ENCODE measurements around the gene GULP1. TPM values are rescaled to one million over a fixed set of nuclear protein-coding genes. Genes with fewer than 3 reads are reported as not detected.
"Not testable (repeated sequence)": the region's sequence is repeated elsewhere in the genome, so short reads cannot be mapped to it uniquely, and the experiment has no call there.

The GULP1 gene
- polyA plus RNA-seq, 12 donors: 18.2 to 31.0 (median 22.6) TPM; not detected in 1

DNA sequence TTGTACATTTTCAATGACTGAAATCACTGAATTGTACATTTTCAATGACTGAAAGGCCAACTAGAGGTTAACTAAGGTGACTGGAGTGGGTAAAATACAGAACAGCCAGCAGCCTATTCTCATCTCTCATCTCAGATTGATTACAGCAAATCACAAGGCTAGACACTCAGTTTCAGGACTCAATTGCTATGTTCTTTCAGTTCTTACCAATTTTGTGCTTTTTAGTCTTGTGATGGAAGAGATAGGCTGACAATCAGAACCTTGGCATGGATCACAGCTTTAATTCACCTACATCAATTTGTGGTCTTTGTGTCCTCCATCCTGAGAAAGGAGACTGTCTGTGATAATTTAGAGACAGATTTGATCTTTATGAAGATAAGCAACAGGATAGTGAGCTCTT lies 124.7 kb downstream of the GULP1 start:
- DNase-seq: no peak

DNA sequence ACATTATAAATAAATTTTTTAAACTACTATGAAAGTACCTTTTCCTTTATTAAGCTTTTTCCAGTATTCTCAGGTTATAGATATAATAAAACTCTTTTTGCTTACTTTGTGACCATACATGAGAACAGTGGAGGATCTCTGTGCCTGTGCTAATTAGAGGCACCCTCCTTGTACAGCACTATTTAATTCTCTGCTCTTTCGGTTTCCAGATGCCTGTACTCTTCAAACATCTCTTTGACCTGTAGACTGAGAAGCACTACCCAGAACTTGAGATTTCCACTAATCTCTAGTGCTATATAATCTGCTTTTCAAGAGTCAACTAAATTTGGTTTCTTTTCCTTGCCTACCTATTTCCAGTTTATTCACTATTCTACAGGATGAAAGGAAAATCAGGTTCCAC lies 131.1 kb downstream of the GULP1 start:
- DNase-seq: no peak

DNA sequence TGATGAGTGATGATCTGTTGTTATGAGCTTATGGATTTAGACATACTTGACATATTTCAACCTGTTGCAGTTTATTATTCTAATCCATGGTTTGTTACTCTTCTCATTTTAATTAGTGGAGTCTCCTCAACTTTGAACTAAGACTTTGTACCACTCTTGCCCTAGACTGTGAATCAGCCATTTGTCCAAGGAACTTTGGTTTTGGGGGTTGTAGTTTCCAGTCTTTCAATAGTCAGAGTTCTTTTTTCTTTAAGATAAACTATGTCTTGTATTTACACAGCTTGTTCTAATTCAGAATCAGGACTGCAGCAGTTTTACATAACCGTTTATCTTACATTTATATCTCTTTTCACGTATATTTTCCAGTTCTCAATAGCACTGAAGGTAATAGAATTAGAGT lies 133.6 kb downstream of the GULP1 start:
- DNase-seq: no peak

DNA sequence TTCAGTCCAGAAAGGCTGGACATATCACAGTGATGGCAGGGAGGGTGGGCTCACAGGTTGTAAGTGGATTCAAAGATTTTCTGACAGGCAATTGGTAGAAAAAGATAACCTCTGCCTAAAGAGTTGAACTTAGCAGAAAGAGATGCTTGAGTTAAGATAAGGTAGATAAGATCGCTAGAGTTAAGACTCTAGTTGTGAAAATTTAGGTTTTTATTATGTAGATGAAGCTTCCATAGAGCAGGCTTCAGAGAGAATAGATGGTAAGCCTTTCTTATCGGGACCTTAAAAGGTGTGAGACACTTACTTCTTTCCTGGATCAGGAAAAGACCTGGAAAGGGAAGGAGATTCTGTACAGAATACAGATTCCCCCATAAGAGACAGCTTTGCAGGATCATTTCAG lies 134.4 kb downstream of the GULP1 start:
- no peak for DNase-seq

DNA sequence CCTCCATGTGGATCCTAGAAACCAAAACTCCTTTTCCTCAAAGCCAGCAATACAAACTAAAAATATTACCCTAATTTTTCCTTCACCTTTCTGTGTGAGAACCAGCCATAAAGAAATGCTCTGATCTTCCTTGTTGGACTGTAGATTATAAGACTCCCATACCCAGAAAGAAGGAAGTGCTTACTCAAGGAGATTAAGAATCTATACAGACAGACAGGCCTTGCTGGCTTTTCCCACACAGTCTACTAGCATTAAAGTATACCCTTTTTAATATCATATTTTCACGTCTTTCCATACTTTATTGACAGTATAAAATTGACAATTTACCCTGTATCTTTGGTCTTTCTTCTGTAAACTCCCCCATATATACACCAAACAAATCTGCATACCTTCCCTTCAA lies 139.0 kb downstream of the GULP1 start:
- DNase-seq: no peak

DNA sequence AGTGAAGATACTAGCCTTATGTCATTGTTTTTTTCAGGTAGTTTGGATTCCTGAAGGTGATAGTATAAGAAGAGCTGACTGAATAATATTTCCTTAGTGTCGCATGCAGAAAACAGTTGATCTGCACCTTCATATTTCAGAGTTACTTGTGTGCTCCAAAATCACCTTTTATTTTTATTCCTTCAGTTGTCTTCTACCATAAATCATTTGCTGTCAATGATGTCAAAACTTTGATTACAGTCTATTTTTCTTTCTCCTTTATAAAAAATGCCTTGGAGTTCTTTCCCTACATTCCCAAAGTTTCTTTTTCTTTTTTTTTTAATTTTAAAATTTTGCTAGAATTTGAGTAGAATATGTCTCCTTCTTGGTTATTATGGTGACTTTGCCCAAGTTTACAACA lies 142.3 kb downstream of the GULP1 start:
- no peak for DNase-seq

DNA sequence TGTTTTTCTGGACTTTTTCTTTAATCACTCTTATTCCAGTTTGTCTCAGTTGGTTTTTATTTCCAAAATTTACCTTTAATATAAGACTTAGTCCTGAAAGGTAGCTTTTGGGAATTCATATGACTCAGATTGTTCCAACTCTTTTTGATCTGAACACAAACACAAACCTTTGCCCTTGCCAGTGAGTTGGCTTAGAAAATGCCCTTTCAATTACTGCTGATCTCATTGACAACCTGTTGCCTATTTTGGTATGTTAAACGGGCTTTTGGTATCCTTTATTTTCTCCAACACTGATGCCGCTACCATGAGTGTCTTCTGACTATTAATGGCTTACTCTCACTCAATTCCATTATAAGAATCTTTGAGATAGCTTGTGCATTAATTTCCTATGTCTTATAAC lies 143.4 kb downstream of the GULP1 start:
- DNase-seq: no peak

DNA sequence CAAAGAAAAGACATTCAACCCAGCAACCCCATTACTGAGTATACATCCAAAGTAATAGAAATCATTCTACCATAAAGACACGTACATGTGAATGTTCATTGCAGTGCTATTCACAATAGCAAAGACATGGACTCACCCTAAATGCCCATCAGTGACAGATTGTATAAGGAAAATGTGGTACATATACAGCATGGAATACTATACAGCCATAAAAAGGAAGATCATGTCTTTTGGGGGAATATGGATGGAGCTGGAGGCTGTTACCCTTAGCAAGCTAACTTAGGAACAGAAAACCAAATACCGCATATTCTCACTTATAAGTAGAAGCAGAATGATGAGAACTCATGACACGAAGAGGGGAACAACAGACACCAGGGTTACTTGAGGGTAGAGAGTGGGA lies 145.9 kb downstream of the GULP1 start:
- DNase-seq: no peak

DNA sequence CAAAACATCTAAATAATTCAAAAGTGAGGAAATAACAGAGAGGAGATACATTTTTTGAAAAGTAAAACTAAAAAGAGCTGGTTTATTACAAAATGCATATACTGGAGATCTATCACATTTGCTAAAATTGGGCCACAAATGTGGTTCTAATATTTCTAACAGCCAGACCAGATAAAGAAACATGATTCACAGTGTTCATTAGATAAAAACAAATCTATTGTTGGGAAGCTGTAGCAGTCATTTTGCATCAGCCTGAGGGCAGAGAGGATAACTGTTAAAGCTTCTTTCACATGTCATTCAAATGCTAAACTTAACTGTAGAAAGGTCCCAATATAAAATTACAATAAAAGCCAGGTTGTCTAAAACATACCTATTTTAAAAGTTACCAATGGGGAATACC lies 148.3 kb downstream of the GULP1 start:
- DNase-seq: no peak

DNA sequence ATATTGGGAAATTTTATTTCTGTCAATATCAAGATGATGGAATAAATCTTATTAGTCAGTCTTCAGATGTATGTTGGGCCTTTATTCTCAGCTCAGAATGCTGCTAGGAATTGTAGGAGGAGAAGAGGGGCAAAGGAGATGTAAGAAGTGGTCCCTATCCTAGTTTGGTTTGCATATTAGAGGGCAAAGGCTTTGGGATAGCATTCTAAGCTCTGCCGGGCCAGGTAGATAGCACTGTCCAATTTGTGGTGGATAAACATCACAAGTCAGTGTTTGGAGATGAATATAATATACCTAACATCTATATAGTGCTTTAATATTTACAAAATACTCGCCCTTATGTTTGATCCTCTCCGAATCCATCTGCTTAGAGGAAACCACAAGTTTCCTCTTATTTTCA lies 149.2 kb downstream of the GULP1 start:
- no peak for DNase-seq

DNA sequence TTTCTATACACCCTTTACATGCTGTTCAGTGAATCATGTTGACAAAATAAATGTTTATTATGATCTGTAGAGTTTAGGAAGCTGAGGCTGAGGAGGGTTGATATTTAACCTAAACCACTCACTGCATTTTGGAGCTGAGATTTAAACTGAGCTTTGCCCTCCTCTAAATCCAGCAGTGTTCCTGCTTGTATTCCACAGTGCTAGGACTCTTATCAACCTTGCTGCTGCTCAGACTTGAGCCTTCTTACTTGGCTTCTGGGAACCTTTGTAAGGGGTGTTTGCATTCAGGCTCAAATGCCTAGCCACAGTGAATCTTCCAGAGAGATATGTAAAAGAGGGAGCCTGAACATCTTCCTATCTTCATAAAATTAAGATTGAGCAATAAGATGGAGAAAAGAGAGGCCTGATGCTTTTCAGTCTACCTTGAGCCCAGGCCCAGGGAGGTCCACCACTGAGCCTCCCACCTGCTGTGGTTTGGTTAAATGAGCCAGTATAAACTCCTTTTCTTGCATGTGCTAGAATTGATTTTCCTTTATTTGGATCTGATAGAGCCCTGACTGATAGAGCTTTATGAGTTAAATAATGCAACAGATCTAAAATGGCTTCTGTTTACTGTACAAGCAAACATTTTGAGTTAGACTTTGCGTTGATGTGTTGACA lies 149.7 kb downstream of the GULP1 start:
- DNase-seq: no peak

DNA sequence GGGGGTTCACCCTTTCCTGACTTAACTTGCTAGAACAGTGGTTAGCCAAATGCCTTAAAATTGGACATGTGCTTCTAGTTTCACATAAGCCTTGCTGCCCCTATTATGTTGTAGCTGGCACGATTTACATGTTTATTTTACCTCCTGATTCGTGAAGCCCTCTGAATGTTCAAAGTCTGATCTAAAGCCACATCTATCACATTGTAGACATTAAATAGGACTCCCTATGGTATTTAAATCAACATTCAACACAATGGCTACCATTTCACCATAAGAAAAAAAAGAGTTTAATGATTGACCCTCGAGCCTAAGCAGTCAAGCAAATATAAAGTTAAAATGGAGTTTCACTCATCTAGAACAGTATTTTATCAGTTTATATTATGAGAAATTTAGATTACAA lies 151.5 kb downstream of the GULP1 start:
- no peak for DNase-seq

DNA sequence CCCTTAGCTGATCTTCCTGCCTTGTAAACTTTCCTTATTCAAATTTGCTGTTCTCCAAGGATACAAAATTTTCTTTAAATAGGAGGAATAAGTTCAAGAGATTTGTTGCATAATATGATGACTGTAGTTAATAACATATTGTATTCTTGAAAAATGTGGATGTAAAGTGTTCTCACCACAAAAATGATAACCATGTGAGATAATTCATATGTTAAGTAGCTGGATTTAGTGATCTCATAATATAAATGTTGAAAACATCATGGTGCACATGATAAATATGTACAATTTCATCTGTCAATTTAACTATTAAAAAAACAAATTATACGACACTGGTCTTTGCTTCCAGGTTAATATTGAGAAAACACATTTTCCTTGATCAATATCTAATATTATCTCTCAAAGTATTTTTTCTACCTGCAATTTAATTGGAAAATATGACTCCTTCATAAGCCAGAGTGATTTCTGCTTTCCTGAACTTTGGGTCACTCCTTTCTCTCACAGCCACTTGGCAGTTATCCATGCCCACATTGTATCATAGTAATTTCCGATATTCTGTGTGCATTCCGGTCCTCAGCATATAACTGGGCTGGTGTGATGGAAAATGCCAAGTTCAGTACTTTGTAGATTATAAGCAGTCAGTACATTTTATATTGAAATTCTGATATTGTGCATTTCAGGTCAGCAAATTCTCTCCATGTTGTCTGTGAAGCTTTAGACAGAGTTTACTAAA lies 152.6 kb downstream of the GULP1 start:
- no peak for DNase-seq

DNA sequence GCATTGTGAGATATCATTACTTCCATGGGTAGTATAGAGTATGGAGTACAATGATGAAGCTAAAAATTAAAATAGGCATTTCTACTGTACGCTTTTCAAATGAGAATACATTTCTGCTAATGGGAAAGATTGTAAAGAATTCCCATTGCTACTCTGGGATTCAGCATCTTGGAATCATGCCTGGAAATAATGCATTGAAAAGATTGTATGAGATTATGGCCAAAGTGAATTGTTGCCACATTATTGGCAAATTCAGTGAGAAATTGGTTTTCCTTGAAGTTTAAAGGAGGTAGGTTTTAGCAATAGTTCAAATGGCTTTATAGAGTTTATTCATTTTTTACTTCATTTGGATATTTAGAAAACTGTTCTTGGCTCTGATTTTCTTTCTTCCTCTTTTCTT lies 157.9 kb downstream of the GULP1 start:
- peak; percentile 65 for DNase-seq

DNA sequence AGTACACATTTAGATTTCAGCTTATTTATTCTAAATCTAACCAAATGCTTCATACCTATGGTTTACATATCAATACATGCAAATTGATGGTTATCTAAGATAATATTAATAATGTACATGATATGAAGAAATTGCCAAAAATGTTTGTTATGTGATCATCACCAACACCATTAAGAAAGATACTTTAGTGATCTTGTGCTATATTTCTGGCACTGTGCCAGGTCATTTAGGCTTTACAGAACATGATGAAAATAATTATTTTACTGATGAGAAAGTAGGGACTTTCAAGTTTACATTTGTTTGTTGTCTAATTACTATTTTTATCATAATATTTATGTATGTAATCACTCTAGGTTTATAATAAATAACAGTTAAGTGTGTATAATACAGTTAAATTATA lies 158.3 kb downstream of the GULP1 start:
- DNase-seq: peak; percentile 40

DNA sequence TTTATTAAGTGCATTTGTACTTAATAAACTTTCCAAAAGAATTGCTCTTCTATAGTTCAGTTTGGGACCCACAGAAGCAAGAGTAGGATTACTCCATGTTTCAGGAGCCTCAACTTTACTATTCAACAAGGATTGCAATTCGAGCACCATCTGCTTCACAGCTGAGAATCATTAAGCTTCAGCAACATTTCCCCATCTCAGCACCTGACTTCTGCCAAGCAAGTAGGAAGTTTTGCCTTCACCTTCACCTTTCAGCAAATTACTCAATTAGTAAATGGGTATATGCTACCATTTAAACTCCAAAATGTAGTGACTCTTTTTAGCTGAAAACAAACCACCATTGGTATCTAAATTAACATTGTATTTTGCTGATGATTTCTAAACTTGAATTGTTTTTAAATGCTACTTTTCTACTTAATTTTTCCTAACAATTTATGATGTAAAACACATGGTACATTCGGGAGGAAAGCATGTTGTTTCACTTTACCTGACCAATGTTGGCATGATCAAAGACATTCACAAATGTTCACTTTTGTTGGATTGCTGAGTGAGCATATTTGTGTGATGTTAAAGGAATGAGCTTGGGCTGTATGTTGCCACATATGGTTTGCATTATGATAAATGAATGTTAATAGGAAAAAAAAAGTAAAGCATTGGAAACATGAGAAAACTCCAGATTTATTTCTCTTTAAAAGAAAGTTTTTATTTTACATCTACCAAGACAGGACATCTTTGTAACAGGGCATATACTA lies 159.2 kb downstream of the GULP1 start:
- DNase-seq: peak; percentile 64

DNA sequence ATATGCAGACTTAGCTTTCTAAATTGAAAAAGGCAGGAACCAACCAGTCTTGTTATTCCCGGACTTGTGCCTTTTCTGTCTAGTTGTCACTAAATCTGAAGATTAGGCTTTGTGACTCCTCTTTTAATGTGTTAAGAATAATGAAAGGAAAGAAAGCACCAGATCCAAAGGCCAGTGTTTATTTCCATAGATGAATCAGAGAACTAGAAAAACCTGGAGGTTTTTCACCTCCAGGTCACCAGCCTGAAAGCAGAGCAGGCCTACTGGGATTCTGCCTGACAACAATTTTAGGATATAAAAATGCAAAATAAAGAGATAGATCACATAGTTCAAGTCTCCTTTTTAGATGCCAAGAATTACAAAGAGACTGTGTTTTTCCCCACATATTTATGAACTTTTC lies 160.4 kb downstream of the GULP1 start:
- DNase-seq: peak; percentile 11

DNA sequence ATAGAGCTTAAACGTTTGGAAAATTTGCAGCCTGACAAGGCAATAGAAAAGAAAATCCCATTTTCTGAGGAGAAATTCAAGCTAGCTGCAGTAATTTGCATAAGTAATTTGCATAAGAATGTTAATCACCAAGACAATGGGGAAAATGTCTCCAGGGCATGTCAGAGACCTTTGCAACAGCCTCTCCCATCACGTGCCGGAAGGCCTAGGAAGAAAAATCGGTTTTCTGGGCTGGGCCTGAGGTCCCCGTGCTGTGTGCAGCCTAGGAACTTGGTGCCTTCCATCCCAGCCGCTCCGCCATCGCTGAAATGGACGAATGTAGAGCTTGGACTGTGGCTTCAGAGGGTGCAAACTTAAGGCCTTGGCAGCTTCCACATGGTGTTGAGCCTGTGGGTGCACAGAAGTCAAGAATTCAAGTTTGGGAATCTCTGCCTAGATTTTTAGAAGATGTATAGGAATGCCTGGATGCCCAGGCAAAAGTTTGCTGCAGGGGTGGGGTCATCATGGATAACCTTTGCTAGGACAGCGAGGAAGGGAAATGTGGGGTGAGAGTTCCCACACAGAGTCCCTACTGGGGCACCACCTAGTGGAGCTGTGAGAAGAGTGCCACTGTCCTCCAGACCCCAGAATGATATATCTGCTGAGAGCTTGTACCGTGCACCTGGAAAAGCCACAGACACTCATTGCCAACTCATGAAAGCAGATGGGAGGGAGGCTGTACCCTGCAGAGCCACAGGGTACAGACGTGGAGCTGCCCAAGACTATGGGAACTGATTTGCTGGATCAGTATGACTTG lies 164.6 kb downstream of the GULP1 start:
- no peak for DNase-seq

DNA sequence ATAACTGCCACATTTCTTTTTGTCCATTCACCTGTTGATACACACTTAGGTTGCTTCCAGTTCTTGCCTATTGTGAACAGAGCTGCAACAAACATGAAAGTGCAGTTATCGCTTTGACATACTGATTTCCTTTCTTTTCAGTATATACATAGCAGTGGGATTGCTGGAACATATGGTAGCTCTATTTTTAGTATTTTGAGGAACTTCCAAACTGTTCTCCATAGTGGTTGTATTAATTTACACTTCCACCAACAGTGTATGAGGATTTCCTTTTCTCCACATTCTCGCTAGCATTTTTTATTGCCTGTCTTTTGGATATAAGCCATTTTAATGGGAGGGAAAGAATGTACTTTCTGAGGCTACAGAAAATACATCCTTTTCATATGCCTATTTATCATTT lies 167.4 kb downstream of the GULP1 start:
- no peak for DNase-seq

DNA sequence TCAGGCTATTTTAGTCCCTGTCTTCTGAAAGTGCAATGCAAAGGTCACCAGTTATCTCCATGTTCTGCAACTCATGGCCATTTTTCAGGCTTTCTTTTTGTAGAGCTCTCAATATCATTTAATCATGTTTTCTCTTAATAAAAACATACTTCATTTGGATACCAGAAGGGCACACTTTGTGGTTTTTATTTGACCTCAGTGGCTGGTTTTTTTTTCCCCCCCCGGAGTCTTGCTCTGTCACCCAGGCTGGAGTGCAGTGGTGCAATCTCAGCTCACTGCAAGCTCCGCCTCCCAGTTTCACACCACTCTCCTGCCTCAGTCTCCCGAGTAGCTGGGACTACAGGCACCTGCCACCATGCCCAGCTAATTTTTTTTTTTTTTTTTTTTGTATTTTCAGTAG lies 174.4 kb downstream of the GULP1 start:
- not testable (repeated sequence) for DNase-seq

DNA sequence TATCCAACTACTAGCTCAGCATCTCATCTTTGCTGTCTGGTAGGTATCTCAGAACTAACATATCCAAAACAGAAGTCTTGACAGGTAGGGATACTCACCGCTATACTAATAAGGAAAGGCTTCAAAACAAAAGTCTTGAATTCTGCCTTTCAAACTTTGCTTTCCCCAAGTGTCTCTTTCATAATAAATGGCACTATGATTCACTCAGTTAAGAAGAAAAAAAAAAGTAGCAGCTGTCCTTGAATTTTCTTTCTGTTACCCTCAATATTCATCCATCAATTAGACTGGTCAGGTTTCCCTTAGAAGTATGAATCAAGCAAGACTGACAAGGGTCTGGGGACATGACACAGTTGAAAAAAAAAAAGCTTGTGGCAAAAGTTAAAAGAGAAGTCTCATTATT lies 175.1 kb downstream of the GULP1 start:
- DNase-seq: no peak

DNA sequence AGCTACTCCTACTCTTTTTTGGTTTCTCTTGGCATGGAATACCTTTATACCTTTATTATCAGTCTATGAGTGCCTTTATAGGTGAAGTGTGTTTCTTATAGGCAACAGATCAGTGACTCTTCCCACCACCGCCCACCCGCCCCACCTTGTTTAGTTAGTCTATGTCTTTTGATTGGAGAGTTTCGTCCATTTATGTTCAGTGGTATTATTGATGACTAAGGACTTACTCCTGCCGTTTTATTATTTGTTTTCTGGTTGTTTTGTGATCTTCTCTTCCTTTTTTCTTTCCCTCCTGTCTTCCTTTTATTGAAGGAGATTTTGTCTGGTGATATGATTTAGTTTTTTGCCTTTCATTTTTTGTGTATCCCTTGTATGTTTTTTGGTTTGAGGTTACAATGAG lies 179.5 kb downstream of the GULP1 start:
- DNase-seq: no peak
